Hematopoietic multipotent progenitor cell treated with erythropoietin and hydrocortisone succinate and interleukin-3 and kit ligand, for 4 days (in vitro differentiated cells): ENCODE results near the gene HYDIN.

Source experiments
- DNase-seq: peaks from one replicate; pipeline ENCODE4 v3.0.0-alpha.2; 2015

HYDIN gene

DNA sequence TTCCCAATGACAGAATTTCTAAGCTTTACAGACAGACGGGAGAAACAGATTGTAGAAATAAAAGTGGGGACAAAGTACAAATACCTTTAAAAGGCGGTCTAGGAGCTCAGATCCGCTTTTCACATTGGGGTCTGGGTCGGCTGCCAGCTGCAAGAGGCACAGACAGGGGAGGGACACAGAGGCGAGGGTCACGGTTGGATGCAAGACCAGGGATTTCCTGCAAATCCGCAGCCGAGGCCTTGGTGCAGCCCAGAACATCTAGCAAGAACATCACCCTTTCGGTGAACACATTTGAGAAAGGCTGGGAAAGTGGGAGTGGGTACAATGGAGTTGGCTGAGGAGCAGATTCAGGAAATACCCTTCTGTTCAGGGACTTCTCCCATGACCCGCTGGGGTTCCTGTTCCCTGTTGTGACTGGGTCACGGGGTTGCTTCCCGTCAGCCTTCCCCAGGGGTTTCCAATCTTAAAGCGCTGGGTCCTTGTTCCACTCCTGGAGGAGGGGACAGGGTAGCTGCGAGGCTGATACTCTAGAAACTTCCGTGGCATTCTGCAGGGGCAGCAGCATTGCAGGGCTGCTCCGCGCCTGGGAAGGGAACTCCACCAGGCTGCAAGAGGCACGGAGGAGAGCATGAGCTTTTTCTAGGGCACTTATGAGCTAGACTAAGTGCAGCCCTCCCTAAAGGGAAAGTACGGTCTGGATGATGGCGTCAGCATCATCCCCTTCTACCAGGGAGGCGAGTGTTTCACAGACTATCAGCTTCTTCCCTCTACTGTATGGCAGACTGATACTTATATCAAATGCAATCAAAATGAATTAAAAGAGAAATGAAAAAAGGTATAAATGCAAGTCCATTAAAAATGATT lies 445.6 kb downstream of the HYDIN start:
- no peak for DNase-seq

DNA sequence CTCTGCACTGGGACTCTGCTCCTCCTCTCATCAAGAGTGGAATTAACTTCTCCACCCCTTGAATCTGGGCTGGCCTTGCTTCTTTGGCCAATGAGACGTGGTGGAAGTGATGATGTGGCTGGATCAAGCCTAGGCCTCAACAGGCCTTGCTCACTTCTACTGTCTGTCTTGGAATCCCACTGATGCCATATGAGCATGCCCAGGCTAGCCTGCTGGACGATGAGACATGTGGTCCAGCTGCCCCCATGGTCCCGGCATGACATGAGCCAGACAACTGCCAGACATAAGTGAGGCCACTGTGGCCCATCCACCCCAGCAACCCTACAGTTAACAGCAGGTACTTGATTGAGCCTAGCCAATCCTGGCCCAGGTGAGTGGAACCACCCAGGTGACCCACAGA lies 448.3 kb downstream of the HYDIN start:
- no peak for DNase-seq

DNA sequence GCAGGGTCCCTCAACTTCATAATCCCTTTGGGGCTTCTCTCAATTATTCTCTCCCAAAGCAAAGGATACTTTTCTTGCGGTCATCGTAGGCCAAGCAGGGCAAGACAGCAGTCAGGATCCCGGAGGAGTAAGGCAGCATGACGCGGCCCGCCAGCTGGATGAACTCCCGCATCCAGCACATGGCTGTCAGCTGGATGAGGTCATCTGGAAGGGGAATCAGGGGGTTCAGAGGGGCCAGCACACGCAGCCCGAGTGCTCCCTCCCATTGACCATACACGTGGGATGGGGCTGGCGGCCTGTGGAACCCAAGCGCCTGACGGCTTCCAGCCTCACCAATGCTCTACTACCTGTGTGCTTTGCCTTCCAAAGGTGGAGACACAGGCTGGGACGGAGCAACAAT lies 448.7 kb downstream of the HYDIN start:
- no peak for DNase-seq

DNA sequence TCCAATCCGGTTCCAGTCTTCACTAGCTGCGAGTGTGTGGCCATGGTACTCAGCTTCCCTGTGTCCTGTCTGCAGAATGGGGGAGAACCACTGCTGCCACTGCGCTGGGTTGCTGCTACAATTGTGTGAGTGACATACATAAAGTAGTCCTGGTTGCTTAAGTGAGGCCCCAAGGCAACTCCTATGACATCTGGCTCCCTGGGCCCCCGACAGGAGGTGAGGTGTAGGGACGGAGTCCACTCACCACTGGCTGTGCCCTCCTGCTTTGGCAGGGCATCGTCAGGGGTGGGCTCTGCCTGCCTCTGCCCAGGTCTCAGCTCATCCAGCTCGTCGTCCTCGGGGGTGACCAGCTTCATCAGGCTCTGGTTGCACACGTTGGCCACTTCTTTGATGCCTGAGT lies 450.0 kb downstream of the HYDIN start:
- no peak for DNase-seq

DNA sequence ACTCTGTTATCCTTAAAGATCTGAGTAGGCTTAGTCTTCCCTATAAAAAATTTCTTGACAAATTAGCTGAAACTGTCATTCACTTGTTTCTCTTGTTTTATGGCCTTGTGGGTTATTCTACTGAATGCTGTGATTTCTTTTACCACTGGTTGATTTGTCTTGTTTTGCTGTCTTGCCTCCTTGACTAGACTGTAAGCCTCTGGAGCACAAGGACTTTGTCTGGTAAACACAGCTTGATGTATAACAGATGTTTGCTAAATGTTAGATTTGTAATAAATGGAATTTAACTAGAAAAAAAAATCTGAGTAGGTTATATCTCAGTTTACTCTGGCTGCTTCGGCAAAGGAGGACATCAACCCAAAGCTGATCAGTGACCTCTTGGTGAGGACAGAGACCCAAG lies 451.2 kb downstream of the HYDIN start:
- no peak for DNase-seq

DNA sequence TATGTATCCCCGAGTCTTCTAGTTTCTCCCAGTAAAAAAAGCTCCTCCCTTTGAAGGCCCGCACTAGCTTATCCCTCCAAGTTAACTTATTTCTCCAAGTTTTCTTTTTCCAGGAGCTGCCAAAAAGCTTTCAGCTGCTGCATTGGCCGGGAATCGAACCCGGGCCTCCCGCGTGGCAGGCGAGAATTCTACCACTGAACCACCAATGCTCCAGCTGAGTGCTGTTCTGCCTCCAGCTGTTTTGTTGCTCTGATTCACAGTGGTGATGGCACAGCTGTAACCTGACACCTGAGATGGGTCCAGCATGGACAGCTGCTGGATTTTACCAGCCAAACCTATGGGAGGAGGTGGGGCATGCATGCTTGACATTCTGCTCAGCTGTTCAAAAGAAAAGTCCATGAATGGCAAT lies 451.6 kb downstream of the HYDIN start:
- no peak for DNase-seq

DNA sequence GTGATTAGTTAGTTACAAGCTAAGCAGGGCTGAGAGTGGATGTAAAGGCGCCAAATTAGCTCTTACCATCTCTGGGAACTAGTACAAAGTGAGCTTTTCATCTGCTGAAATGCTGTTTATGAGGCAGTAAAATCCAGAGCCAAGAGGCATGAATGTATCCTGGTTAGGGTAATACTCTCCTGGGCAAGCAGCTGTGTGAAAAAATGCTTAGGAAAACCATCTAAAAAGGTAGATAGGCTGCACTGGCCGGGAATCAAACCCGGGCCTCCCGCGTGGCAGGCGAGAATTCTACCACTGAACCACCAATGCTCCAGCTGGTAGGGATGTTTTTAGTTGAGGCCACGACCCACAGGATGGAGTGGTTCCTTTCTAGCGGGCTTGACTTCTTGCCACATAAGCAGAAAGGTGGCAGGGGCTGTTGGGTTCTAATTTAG lies 452.5 kb downstream of the HYDIN start:
- DNase-seq: no peak

DNA sequence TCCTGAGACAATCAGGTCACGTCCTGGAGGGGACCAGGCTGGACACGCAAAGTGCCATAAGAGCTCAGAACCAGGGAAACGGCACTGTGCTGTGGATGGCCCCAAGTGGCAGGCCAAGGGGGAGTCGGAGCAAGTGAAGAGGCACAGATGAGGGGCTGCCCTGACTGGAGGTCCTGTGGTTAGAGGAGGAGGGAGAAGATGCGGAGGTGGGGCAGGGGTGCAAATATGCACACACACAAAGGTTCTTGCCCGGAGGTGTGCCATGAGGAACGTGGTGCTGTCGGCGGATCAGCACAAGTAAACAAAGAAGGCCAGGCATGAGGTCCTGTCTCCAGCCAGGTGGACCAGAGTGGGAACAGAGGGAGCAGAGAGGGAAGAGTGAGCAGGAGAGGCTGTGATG lies 453.0 kb downstream of the HYDIN start:
- no peak for DNase-seq

DNA sequence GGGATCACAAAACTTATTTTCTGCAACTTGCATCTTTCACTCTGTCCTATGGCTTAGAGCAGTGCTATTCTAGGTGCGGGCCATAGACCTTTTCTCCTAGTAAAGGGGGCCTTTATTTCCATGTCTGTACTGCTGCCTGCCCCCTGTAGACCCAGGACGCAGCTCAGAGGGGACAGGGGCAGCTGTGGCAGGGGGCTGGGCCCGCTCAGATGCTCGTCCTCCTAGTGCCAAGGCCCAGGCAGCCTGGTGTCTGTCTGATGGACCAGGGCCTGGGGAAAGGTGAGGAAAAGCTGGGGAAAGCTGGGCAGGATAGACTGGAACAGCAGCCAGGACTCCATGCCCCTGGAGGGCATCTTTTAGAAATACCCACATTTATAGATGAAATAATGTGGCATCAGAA lies 455.1 kb downstream of the HYDIN start:
- no peak for DNase-seq

DNA sequence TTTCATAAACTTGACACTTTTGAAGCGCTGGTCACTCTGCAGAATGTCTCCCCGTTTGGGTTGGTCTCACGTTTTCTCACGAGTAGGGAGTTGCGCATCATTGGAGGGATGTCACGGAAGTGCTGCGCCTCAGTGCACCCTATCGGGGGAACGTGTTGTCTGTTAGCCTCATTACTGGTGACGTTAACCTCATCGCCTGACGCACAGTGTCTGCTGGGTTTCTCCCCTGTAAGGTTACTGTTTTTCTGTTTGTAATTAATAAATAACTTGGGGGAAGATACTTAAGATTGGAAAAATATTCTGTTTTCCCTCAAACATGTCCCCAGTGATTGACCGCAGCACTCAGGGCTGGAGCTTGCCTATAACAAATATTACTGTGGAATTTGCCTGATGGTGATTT lies 456.3 kb downstream of the HYDIN start:
- DNase-seq: no peak

DNA sequence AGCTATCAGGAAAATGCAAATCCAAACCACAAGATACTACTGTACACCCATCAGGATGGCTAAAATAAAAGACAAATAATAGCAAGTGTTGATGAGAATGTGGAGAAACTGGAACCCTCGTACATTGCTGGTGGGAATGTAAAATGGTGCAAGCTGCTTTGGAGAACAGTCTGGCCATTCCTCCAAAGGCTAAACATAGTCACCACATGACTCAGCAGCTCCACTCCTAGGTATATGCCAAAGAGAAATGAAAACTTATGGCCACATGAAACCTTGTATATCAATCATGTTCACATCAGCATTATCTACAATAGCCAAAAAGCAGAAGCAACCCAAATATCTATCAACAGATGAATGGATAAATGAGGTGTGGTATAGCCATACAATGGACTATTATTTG lies 458.0 kb downstream of the HYDIN start:
- DNase-seq: no peak

DNA sequence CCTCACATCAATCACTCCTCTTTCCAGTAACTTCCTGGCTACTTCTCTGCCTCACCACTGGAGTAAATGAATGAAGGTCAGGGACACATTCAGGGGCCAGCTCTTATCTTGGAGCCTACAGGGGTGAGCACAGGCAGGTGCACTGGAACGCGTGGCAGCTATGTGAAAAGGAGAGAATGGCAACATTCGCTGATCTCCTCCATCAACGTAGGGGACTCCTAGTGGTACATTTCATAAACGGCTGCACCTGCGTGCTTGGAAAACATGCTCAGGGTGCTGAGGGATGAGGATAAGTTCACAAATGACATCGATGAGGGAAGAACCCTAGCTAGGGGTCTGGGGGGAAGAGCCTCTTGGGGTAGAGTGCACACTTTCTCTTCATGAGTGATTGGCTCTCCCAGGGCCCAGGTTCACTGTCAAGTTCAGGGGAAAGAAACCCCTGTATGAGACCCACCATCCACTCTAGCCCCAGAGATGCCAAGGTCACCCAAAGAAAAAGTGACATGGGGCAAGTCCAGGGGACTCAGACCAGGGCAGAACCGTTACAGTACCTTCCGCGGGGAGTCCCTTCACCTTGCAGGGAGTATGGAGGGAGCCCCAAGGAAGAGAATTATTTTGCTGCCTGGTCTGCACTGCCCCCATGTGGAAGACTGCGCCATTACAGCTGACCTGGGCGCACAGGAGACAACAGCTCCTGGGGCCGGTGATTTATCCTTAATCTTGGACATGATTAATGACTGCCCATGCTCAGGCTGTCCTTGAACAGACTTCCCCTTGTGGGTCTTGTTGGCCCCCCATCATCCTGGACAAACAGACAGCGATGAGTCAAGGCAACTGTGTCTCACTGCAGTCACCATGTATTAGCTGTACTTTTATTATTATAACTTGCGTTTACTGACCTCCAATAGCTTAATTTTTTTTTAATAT lies 459.6 kb downstream of the HYDIN start:
- peak; percentile 76 for DNase-seq

DNA sequence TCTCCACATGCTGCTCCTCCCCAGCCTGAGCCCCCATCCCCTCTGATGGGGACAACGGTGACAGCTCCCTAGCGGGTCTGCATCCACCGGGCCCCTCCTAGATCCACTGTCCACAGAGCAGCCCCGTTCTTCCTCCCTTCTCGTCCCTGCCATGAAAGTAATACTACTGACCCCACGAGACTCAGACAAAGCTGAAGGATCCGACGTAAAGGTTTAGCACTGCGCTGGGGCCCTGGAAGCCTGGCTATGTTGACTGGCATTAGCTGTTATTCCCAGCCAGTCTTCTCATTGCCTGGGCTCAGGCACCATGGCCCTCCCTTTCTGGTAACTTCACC lies 460.3 kb downstream of the HYDIN start:
- DNase-seq: no peak

DNA sequence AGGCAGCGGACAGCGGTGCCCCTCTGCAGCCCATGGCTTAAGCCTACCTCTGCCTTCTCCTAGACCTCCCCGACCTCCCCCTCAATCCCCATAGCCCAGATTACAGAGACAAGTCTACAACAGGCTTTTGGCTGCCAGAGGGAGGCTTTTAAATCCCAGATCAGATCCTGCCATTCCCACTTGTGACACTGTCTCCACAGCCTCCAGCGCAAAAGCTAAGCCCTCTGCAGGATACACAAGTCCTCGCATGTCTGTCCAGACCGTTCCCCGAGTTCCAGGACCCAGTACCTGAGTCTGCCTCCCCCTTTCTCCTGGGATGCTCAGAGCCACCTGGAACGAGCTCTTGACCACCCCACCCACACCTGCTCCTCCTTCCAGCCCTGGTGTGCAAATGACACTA lies 460.8 kb downstream of the HYDIN start:
- no peak for DNase-seq

DNA sequence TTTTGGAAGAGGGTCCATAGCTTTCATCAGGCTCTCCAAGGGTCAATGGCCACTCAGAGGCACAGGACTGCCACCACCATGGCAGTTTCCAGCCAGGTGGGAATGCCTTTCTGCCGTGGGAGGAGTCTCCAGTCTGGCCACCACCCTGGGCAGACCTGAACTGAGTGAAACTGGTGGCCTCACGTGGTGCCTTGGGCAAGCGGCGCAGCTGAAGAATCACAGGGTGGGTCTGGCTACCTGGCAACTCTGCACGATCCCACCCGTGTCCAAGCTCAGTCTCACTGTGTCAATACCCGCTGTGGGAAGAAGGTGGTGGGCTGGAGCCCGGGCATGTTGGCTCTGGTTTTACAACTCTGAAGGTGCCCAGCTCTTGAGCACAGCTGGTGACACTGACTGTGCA lies 461.4 kb downstream of the HYDIN start:
- no peak for DNase-seq

DNA sequence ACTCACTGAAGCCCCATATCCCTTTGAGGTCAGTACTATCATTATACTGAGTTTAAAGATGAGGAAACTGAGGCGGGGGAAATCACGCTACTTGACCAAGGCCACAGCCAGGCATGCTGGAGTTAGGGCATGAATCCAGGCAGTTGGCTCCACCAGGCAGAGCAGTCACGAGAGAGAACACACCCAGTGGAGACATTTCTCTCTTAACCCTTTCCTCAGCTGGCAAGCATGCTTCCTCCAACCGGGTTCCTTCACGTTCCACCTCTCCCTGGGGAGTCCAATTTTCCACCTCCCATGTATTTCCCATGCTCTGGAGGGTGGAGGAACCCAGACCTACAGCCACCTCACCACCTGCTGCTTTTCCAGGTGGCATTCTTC lies 462.3 kb downstream of the HYDIN start:
- DNase-seq: no peak

DNA sequence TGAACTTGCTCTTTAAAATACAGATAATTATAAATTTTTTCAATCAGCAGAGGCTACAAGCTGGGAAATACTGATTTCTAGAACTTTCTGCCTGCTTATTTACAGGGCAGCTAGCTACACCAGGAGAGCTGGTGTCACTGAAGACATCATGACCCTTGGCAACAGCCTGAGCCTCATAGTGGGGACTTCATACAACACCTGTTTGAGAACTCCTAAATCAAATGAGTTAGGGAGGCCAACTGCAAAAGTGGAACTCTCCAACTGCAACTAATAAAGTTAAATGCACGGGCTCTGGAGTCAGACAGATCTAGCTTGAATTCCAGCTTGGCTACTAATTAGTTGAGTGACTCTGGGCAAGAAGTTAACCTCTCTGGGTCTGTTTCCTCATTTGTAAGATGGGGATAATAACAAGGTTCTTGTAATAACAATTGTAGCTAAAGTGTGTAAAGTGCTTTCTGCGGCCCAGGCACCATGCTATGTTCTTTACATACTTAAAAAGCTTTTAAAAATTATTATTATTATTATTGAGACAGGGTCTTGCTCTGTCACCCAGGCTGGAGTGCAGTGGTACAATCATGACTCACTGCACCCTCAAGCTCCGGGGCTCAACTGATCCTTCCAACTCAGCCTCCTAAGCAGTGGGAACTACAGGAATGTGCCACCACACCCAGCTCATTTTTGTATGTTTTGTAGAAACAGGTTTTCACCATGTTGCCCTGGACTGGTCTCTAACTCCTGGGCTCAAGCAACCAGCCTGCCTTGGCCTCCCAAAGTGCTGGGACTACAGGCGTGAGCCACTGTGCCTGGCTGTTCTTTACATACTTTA lies 462.9 kb downstream of the HYDIN start:
- no peak for DNase-seq

DNA sequence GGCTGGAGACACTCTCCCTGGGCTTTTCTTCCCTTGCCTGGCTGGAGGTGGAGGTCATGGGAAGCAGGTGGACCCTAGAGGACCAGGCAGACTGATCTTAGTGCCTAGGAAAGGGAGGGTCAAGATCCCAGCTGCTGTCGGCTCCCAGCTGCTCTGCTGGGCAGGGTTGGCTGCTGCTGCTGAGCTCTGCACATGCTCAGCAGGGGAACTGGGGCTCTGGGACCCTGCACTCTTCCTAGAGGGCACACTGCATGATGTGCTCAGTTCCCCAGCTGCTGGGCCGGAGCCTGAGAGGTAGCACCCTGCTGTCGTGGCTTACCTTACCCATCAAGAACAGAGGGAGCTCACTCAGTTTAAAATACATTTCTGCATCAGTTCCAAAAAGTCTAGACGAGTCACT lies 463.9 kb downstream of the HYDIN start:
- no peak for DNase-seq

DNA sequence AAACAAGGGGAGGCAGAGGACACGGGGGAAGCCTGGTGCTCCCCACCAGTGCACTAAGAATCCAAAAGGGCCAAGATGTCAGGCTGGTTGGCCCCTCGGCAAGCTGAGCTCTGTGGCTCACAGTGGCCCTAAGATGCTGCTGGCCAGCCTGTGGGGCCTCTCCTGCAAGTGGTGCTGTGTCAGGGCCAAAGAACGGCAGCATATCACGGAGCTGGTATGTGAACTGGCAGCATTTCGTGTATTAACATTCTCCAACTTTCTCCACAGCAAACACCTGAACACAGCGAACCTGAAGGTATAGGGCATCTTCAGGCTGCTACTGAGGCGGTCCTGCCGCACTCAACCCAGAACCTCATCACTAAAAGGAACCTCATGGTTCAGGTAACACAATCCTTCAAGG lies 464.3 kb downstream of the HYDIN start:
- DNase-seq: no peak

DNA sequence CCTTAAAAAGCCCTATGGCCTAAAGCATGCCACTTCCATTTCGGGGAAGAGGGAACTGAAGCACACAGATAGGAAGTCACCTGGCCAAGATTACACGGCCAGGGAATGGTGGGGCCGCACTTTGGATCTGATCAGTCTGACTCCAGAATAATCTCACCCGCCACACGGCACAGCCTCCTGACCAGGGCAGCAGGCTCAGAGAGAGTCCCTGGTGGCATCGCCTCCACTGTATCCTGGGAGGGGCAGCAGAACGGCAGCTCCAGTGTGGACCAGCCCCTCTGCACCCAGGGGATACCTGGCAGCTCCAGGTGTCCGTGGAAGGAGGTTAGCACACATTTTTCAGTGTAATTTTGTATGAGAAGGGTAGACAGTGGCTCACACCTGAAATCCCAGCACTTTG lies 465.0 kb downstream of the HYDIN start:
- DNase-seq: no peak

DNA sequence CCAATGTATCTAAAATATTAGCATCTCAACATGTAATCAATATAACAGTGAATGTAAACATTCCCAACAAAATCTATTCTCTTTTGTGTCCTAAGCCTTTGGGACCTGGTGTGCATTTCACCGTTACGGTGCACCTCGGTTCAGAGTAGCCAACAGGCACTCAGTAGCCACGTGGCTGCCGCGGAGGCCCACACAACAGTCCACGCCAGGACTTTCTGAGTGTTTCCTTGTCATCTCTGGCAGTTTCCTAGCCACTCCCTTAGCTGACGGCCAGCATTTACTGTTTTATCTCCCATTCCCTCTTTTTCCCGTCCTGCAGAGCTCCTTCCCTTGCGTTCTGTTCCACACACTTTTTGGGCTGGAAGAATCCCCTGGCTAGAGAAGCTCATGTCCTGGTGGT lies 465.9 kb downstream of the HYDIN start:
- DNase-seq: no peak

DNA sequence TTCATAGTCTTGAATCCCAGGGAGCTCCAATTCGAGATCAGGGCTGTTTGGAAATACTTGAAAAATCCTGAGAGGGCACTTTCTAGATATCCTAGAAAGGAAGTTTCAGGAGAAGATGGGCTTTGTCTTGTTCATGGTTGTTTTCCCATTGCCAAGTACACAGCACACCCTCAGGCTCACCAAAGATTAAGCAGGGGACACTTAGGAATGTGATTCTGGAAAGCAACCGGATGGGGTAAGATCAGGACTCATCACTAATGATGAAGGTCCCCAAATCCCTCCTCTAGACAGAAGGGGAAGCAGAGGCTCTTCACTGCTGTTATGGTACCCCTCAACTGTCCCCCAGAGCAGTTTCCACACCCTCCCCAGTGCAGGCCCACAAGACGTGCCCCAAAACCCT lies 470.3 kb downstream of the HYDIN start:
- no peak for DNase-seq

DNA sequence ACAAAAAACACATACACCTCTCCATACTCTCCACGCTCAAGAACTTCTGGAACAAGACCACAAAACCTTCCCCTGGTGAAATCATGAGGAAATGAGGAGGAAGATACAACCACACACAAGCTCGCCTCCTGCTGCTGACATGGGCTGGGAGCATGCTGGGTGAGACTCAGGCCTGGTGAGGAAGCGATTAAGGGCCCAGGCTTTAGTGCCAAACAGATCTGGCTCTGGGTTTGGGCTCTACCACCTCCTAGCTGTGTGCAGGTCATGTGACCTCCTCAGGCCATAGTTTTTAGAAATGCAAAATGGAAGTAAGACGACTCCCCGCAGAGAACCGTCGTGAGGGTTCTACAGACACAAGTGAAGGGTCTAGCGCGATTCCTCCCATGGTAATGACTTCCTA lies 470.9 kb downstream of the HYDIN start:
- peak; percentile 22 for DNase-seq
